SK-MEL-5 (cell line): ENCODE data around the gene PCDHGB1. TPM values are rescaled to one million over a fixed set of nuclear protein-coding genes. Genes with fewer than 3 reads are reported as not detected.
"Not testable (repeated sequence)": the region's sequence is repeated elsewhere in the genome, so short reads cannot be mapped to it uniquely, and the experiment has no call there.

ENCODE experiments used
- DNase-seq: peaks from one replicate; pipeline ENCODE4 v3.0.0-alpha.2; 2016; ENCODE audit warnings: low read depth, low spot score
- in situ Hi-C: cut with HindIII; loops from 2 replicates; pipeline ENCODE4 v1.10.0; 2016; ENCODE audit warnings: low sequenced_read_pairs, high pct_unique_total_duplicates, low pct_unique_long_range_greater_than_20kb
- polyA plus RNA-seq, 2 experiments: library from polyadenylated mRNA; depleted of rRNA; stranded (reverse); fragments of >200 nt; gene quantifications; 2 replicates each; pipeline ENCODE4 v1.2.3, GENCODE V29; 2015
- total RNA-seq: library from RNA; depleted of rRNA; stranded (reverse); fragments of >200 nt; shearing (Covaris generic); gene quantifications from 2 replicates; pipeline ENCODE4 v1.2.3, GENCODE V29; 2014; rRNA removed

Gene PCDHGB1
- total RNA-seq, result 1.2 and 1.6 TPM in 2 replicates
- 1.5 and 1.6 TPM in 2 replicates for polyA plus RNA-seq (2015; cell fraction: cytosol; rRNA removed)
- polyA plus RNA-seq (2015; cell fraction: nucleus; rRNA removed), result 0.18 and 0.97 TPM in 2 replicates

GRCh38 chr5:141349917-141350619 lies at the start of gene PCDHGB1:
Gene PCDHGB1, plus strand, starts transcription at chr5:141350099. Its CDS starts 162 bp downstream, at chr5:141350261.
- peak; percentile 75 for DNase-seq
- in situ Hi-C loops, result no loop called here

DNA sequence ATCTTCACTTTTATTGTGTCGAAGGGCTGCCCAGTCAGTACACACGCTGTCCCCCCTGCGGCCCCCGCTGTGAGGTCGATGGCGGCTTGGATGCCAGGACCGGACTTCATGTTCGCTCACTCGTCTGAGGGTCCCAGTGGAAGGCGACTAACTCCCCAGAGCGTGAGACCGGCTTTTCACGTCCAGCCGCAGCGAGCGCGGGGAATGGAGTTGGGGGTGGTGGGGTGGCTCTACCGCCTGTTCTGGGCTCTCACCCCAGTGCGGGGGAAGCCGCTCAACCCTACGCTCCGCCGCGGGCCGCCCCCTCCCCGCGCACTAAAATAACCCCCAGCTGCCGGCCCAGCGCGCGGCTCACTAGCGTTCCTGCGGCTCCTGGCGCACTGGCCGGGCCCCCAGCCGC lies 46.1 kb upstream of the PCDHGB1 start, which contains the start of gene SLC25A2:
Gene SLC25A2 (minus strand): TSS at position 294 of the 400 bp plus-strand sequence. CDS start 184 bp downstream, at position 110.
- in situ Hi-C loops, result no loop called here
- DNase-seq, result no peak

GRCh38 chr5:141306630-141307029 lies 43.3 kb upstream of the PCDHGB1 start:
- in situ Hi-C loops, result no loop called here
- no peak for DNase-seq

DNA sequence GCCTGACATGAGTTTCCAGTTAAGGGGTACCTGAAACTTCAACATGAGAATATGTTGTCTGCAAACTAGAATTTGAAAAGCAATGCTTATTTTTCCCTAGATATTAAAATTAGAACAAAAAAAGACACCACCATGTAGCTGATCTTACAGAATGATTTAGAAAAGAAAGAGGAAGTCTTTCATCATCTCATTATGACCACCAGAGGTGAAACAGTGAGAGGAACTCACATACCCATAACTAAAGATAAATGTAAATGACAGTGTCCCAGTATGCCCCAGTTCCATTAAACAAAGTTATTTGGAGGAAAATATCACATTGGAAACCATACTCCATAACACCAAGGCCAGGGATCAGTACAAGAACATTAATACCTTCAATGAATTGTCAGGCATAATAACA lies 36.2 kb upstream of the PCDHGB1 start:
- no peak for DNase-seq
- in situ Hi-C loops, result no loop called here

GRCh38 chr5:141316963-141317362 lies 32.9 kb upstream of the PCDHGB1 start:
- DNase-seq, in situ Hi-C loops: not testable (repeated sequence)

DNA sequence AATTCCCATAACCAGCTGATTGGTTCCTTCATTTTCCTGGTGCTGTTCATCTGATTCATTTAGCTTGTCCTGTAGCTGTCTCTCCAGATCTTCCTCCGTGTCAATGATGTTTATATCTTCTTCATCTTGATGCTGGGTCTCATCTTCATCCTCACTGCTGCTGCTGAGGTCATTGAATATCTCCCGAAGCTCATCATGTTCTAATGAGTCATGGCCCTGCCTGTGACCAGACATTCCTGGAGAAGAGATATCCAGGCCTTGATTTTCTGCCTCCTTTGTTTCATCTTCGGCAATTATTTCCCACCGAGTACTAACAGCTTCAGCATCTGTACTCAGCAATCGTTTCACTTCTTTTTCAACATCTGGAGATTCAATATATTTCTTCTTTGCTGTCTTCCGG lies 30.7 kb upstream of the PCDHGB1 start:
- DNase-seq, result no peak
- in situ Hi-C loops, result no loop called here

DNA sequence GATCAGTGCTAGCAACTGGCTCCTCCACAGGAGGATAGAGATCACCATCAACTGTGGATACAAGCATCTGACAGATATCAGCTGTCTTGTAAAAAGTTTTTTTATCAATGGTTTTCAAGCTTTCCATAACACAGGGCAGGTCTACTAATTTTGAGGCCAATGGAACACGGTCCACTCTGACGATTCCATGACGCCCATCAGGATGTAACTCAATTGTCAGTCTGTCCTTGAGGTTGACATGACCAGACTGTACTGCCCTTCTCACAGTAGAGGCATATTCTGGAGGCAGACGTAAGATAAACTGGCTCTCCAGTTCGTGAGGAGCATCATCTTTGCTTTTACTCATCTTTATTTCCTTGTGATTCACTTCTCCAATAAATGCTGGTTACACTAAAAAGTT lies 30.2 kb upstream of the PCDHGB1 start:
- DNase-seq, result no peak
- in situ Hi-C loops, result no loop called here

DNA sequence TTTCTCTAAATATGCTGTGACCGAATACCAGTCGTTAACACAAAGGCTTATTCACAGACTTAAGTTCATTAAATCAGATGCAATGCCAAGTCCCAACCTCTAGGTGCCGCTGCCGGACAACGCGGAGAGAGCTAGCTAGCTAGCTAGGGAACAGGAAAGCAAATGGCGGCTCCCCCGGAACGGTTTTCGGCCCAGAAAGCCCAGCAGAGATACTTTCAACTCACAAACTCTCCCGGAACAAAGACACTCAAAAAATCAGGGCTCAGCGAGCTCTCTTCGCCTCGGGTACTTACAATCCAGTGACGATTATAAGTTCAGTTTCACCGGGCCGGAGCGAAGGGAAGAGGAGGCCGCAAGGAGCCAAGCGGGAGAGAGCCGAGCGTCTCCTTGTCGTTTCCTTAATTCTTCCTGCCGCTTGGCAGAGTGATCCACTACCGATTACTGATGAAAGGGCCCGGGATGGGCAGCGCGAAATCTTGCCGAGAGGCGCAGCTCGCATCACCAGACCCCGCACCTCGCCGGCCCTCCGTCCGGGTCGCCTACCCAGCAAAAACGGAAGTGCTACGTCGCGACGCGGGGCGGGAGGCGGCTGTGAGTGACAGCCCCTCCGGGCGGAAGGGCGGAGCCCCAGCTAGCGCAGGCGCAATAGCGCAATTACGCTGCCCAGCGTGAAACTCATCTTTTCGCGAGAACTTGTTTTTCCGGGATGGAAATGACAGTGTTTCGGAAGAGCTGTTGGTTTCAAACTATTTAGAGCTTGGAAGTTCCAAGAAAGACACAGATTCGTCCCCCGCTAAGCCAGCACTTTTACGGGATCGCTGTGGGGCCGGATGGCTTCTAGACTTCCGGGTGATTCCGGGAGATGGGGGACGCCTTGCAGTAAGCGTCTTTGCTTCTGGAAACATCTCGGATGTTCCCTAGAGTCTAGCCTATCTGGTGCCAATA lies 29.4 kb upstream of the PCDHGB1 start, which contains the start of gene TAF7:
Gene TAF7 (minus strand): TSS at position 560 of the 945 bp plus-strand sequence. CDS start 740 bp downstream, outside the sequence.
- in situ Hi-C loops, result no loop called here
- peak; percentile 94 for DNase-seq

GRCh38 chr5:141322261-141322660 lies 27.6 kb upstream of the PCDHGB1 start:
- in situ Hi-C loops, result no loop called here
- DNase-seq, result no peak

DNA sequence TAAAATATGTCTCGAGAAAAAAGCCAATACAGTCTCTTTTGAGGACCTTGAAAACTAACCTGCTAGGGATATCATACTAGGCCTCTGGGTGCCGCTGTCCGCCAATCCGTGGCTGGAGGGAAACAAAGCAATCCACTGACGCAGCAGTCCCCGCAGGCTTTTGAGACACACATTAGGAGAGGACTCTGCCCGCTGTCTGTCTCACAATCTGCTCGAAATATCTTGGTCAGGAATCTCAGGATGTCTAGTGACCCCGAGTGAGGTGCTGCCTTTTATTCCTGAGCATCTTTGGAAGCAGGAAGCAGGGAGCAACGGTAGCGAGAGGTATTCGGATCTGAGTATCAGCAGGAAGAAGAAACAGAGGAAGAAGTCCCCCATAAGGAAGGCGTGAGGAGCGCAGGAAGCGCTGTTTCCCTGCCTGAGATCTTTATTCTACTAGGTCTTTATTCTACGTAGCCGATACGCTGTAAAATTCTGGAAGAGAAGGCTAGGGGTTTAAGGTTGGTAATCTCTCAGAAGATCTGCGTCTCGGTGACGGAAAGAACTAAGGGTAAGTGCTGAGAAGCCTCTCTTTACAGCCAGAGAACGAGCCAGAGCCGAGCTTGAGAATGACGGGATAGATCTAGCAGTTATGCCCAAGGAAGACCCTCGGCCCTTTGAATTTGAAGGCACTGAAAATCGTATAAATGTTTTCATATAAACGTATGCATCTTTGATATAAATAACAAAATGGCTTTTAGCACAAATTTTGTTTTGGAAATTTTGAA lies 23.6 kb upstream of the PCDHGB1 start:
- in situ Hi-C loops, result no loop called here
- peak; percentile 76 for DNase-seq

DNA sequence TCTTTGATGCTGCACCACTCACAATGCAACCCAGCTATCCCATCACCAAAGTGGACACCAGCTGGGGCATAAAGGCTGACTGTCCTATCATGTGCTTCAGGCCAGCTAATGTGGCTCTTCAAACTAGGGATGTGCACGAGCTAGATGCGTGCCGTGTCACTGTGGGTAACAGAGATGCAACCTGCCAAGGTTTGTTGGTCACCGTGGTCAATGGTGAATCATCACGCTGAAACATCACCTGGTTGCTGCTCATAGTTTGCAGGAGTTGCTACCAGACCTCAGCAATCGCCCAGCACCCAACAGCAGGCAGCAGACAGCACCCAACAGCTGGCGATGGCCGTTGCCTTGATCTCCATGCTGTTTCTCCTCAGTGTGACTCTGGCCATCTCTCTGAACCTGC lies 21.7 kb upstream of the PCDHGB1 start:
- in situ Hi-C loops, result no loop called here
- DNase-seq, result no peak

GRCh38 chr5:141330299-141331080 lies 19.4 kb upstream of the PCDHGB1 start, which contains the start of gene PCDHGA1:
Gene PCDHGA1, plus strand, starts transcription at chr5:141330514.
- peak; percentile 60 for DNase-seq
- in situ Hi-C loops, result no loop called here

DNA sequence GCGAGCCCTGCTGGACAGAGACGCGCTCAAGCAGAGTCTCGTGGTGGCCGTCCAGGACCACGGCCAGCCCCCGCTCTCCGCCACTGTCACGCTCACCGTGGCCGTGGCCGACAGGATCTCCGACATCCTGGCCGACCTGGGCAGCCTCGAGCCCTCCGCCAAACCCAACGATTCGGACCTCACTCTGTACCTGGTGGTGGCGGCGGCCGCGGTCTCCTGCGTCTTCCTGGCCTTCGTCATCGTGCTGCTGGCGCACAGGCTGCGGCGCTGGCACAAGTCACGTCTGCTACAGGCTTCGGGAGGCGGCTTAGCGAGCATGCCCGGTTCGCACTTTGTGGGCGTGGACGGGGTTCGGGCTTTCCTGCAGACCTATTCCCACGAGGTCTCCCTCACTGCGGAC lies 17.3 kb upstream of the PCDHGB1 start:
- DNase-seq, in situ Hi-C loops: not testable (repeated sequence)

- DNase-seq, result peak; percentile 69
- in situ Hi-C loops, result no loop called here
Observed at GRCh38 chr5:141338538-141339306, 11.2 kb upstream of the PCDHGB1 start, which contains the start of gene PCDHGA2. Gene PCDHGA2, plus strand, starts transcription at chr5:141338760.

DNA sequence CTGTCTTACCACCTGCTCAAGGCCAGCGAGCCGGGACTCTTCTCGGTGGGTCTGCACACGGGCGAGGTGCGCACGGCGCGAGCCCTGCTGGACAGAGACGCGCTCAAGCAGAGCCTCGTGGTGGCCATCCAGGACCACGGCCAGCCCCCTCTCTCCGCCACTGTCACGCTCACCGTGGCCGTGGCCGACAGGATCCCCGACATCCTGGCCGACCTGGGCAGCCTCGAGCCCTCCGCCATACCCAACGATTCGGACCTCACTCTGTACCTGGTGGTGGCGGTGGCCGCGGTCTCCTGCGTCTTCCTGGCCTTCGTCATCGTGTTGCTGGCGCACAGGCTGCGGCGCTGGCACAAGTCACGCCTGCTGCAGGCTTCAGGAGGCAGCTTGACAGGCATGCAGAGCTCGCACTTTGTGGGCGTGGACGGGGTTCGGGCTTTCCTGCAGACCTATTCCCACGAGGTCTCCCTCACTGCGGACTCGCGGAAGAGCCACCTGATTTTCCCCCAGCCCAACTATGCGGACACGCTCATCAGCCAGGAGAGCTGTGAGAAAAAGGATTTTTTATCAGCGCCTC lies 9.0 kb upstream of the PCDHGB1 start:
- DNase-seq, in situ Hi-C loops: not testable (repeated sequence)

- in situ Hi-C loops, result no loop called here
Observed at GRCh38 chr5:141342773-141343172, 7.1 kb upstream of the PCDHGB1 start.

More at GRCh38 chr5:141342773-141343172, 7.1 kb upstream of the PCDHGB1 start:
- DNase-seq, result no peak
